Mesothelial cell of epicardium (in vitro differentiated cells): ENCODE measurements around the gene UCHL3. TPM values are rescaled to one million over a fixed set of nuclear protein-coding genes. Genes with fewer than 3 reads are reported as not detected.

Experiments
- DNase-seq, 2 experiments: peaks; one replicate each; pipeline ENCODE4 v3.0.0; 2021; ENCODE audit warnings: low spot score in 2 of 2; ENCODE audit not compliant: unreplicated experiment in 2 of 2
- H3K27ac Mint-ChIP-seq: 2 replicates; pipeline ENCODE4 v1.8.0; 2021; ENCODE audit warnings: mixed read lengths
- H3K27me3 Mint-ChIP-seq: 2 replicates; pipeline ENCODE4 v1.8.0; 2021; ENCODE audit warnings: low read depth, mixed read lengths
- H3K36me3 Mint-ChIP-seq: 2 replicates; pipeline ENCODE4 v1.8.0; 2021; ENCODE audit warnings: mixed read lengths
- H3K4me1 Mint-ChIP-seq: 2 replicates; pipeline ENCODE4 v1.8.0; 2021; ENCODE audit warnings: mixed read lengths
- H3K4me3 Mint-ChIP-seq: 2 replicates; pipeline ENCODE4 v1.8.0; 2021; ENCODE audit warnings: mild to moderate bottlenecking, moderate library complexity, mixed read lengths
- H3K9me3 Mint-ChIP-seq: 2 replicates; pipeline ENCODE4 v1.8.0; 2021; ENCODE audit warnings: mixed read lengths
- CTCF ChIP-seq: fragments of 200-600 bp; sonication (generic); IDR thresholded peaks from one replicate; pipeline ENCODE4 v1.5.0; 2021; ENCODE audit warnings: antibody characterized with exemption; ENCODE audit not compliant: unreplicated experiment
- total RNA-seq: library from RNA; stranded (reverse); gene quantifications from 3 replicates; pipeline ENCODE4 v1.2.1, GENCODE V29; 2021

UCHL3 gene
- total RNA-seq, 1 donor from 2014 or later = 28.1 TPM

- no peak for DNase-seq
- H3K4me3 Mint-ChIP-seq = no peak overlapping the region
Observed at GRCh38 chr13:75612354-75612753, 62.8 kb downstream of the UCHL3 start.

GRCh38 chr13:75617230-75617629, 67.6 kb downstream of the UCHL3 start:
- Mint-ChIP-seq H3K9me3 (peaks cover 23% of the 10 kb centered on the region), H3K4me1 (peaks cover 37% of the 10 kb centered on the region), H3K27me3 (no peaks in the 10 kb centered on the region), H3K4me3 (no peak overlapping the region), H3K36me3 (peaks cover 36% of the 10 kb centered on the region), H3K27ac (no peak overlapping the region)
- TF ChIP-seq CTCF = no peak
- no peak for DNase-seq

More at GRCh38 chr13:75612354-75612753, 62.8 kb downstream of the UCHL3 start:
- Mint-ChIP-seq H3K4me1 (peaks cover 41% of the 10 kb centered on the region), H3K27me3 (no peaks in the 10 kb centered on the region), H3K9me3 (peaks cover 28% of the 10 kb centered on the region), H3K27ac (peak overlapping the region; percentile 33), H3K36me3 (peaks cover 34% of the 10 kb centered on the region)
- TF ChIP-seq CTCF = no peak

- TF ChIP-seq CTCF = no peak
- Mint-ChIP-seq H3K36me3 (peaks cover 26% of the 10 kb centered on the region), H3K27ac (peak overlapping the region; percentile 4), H3K27me3 (no peaks in the 10 kb centered on the region), H3K4me1 (peaks cover 36% of the 10 kb centered on the region), H3K4me3 (no peak overlapping the region), H3K9me3 (peaks cover 12% of the 10 kb centered on the region)
- no peak for DNase-seq
Observed at GRCh38 chr13:75618308-75618707, 68.7 kb downstream of the UCHL3 start.

GRCh38 chr13:75620020-75620419, 70.4 kb downstream of the UCHL3 start:
- DNase-seq = no peak
- Mint-ChIP-seq H3K27ac (peak overlapping the region; percentile 60), H3K9me3 (peaks cover 6% of the 10 kb centered on the region), H3K27me3 (no peaks in the 10 kb centered on the region), H3K4me1 (peaks cover 36% of the 10 kb centered on the region), H3K4me3 (no peak overlapping the region), H3K36me3 (peaks cover 26% of the 10 kb centered on the region)
- TF ChIP-seq CTCF = no peak

GRCh38 chr13:75621147-75621546, 71.6 kb downstream of the UCHL3 start:
- H3K27me3 Mint-ChIP-seq = no peaks in the 10 kb centered on the region
- no peak overlapping the region for H3K4me3 Mint-ChIP-seq
- peaks cover 16% of the 10 kb centered on the region for H3K9me3 Mint-ChIP-seq
- TF ChIP-seq CTCF = no peak
- H3K4me1 Mint-ChIP-seq = peaks cover 36% of the 10 kb centered on the region
- no peak for DNase-seq
- peak overlapping the region; percentile 51 for H3K27ac Mint-ChIP-seq
- H3K36me3 Mint-ChIP-seq = peaks cover 30% of the 10 kb centered on the region

GRCh38 chr13:75628801-75629200, 79.2 kb downstream of the UCHL3 start:
- no peaks in the 10 kb centered on the region for H3K27me3 Mint-ChIP-seq
- no peak overlapping the region for H3K4me3 Mint-ChIP-seq
- peaks cover 16% of the 10 kb centered on the region for H3K36me3 Mint-ChIP-seq
- peaks cover 22% of the 10 kb centered on the region for H3K4me1 Mint-ChIP-seq
- no peak for TF ChIP-seq CTCF
- H3K9me3 Mint-ChIP-seq = peaks cover 14% of the 10 kb centered on the region
- no peak for DNase-seq
- H3K27ac Mint-ChIP-seq = peak overlapping the region; percentile 10
